Stomach (tissue), 9 donors: ENCODE data around the gene LMTK2. TPM values are rescaled to one million over a fixed set of nuclear protein-coding genes. Genes with fewer than 3 reads are reported as not detected.
A peak's percentile ranks its signal among the peaks of the same experiment; 100 is the strongest.

Experiments used
- DNase-seq, 2 donors: peaks; one replicate each; pipeline versions ENCODE4 v3.0.0 to v3.0.0-alpha.2; 2013 to 2019
- H3K27ac ChIP-seq, 5 donors: fragments of 200-600 bp in 4 of 5; sonication (generic) in 4 of 5; one replicate each; pipeline ENCODE4 v1.5.1; 2013 to 2019; ENCODE audit warnings: mild to moderate bottlenecking in 1 of 5, moderate library complexity in 1 of 5
- H3K27me3 ChIP-seq, 3 donors: fragments of 200-600 bp; sonication (generic); one replicate each; pipeline ENCODE4 v1.5.1; 2017 to 2019; ENCODE audit warnings: mixed run types in 1 of 3
- H3K36me3 ChIP-seq, 4 donors: fragments of 200-600 bp; sonication (generic); 1 replicate in 3 of 4; 2 replicates in 1 of 4; pipeline ENCODE4 v1.5.1; 2016 to 2019
- H3K4me1 ChIP-seq, 4 donors: fragments of 200-600 bp; sonication (generic); one replicate each; pipeline ENCODE4 v1.5.1; 2016 to 2019
- H3K4me3 ChIP-seq, 4 donors: fragments of 200-600 bp; sonication (generic) in 3 of 4; one replicate each; pipeline ENCODE4 v1.5.1; 2016 to 2019; ENCODE audit warnings: mild to moderate bottlenecking in 1 of 4
- H3K9me3 ChIP-seq, 4 donors: fragments of 200-600 bp; sonication (generic); one replicate each; pipeline ENCODE4 v1.5.1; 2016 to 2019
- CTCF ChIP-seq, 7 experiments: fragments of 450-650 bp in 4 of 7; fragments of 200-600 bp in 3 of 7; sonication (generic) in 3 of 7; IDR thresholded peaks; one replicate each; pipeline ENCODE4 v1.5.1; 2016 to 2019; ENCODE audit warnings: antibody characterized with exemption in 7 of 7, control low read depth in 2 of 7, mild to moderate bottlenecking in 1 of 7
- EP300 ChIP-seq: sonication (generic); formaldehyde crosslinking; IDR thresholded peaks from one replicate; pipeline ENCODE4 v1.6.1; 2017; ENCODE audit warnings: antibody characterized with exemption
- POLR2A ChIP-seq, 4 donors: fragments of 450-650 bp; IDR thresholded peaks; one replicate each; pipeline ENCODE4 v1.6.1; 2016; ENCODE audit warnings: antibody characterized with exemption in 4 of 4, control low read depth in 2 of 4, mild to moderate bottlenecking in 1 of 4, moderate library complexity in 1 of 4
- POLR2AphosphoS5 ChIP-seq, 3 donors: sonication (generic); formaldehyde crosslinking; IDR thresholded peaks; one replicate each; pipeline ENCODE4 v1.6.1; 2016; ENCODE audit warnings: antibody characterized with exemption in 3 of 3
- WGBS, 5 donors: extraction: QIAGEN DNeasy Blood & Tissue Kit in 3 of 5; methylation state at CpG; one replicate each; pipeline versions ENCODE4 v1.1.5 to v1.1.7; 2013 to 2018; 5-methylcytosine and 5-hydroxymethylcytosine counted together
- intact Hi-C: fragments of 100-400 bp; cut with DNase I; formaldehyde crosslinking; loops from one replicate; pipeline ENCODE4 v1.15.1; 2023; ENCODE audit warnings: low total_unique reads
- polyA plus RNA-seq, 3 donors: library from polyadenylated mRNA; stranded (reverse); fragments of 200-250 nt; gene quantifications; one replicate each; pipeline ENCODE4 v1.2.3, GENCODE V29; 2013
- total RNA-seq, 5 donors: library from RNA; depleted of rRNA; stranded (reverse); fragments of >200 nt; gene quantifications; one replicate each; pipeline versions ENCODE4 v1.1.0 to v1.2.3, GENCODE V29; 2014 to 2016
- donor health status: healthy with polysubstance abuse.
- donor health status: Bipolar disorder and iron deficiency.
- donor health status: healthy.

The LMTK2 gene
- total and polyA plus RNA-seq, 8 donors, result 1.4 to 42.6 (median 19.3) TPM

- TF ChIP-seq EP300 (no peak), POLR2A (IDR thresholded peaks at IDR 0.05) (no peak), CTCF (IDR thresholded peaks at IDR 0.05) (no peak), POLR2AphosphoS5 (IDR thresholded peaks at IDR 0.05) (peak in 2 of 3 donors; percentile 53 to 73)
- 28 to 41% (median 33%) methylated on average over 11 of the region's 11 CpGs for WGBS, 5 donors
- Histone ChIP-seq H3K4me1 (peaks cover 33 to 53% (median 42%) of the 10 kb centered on the region in 4 donors), H3K4me3 (peak overlapping the region in 1 of 4 donors; percentile 33), H3K36me3 (no peaks in the 10 kb centered on the region), H3K27me3 (no peaks in the 10 kb centered on the region), H3K27ac (peak overlapping the region in 4 of 5 donors; percentile 46 to 82 (median 58)), H3K9me3 (no peaks in the 10 kb centered on the region)
- DNase-seq, result peak; percentile 71 to 85
- intact Hi-C loops, result no loop called here
Observed at GRCh38 chr7:98110249-98111022, 3.8 kb downstream of the LMTK2 start.

- no peaks in the 10 kb centered on the region for H3K9me3 ChIP-seq
- H3K4me3 ChIP-seq, result no peak overlapping the region
- H3K27me3 ChIP-seq, result no peaks in the 10 kb centered on the region
- H3K36me3 ChIP-seq, result no peaks in the 10 kb centered on the region
- no peak for DNase-seq
- intact Hi-C loops, result no loop called here
- no peak for TF ChIP-seq POLR2A (IDR thresholded peaks at IDR 0.05)
- TF ChIP-seq POLR2AphosphoS5 (IDR thresholded peaks at IDR 0.05), result no peak
- TF ChIP-seq CTCF (IDR thresholded peaks at IDR 0.05), result no peak
- TF ChIP-seq EP300, result no peak
- no peak overlapping the region for H3K27ac ChIP-seq
- 72 to 86% (median 72%) methylated on average over 4 of the region's 4 CpGs for WGBS, 5 donors
- H3K4me1 ChIP-seq, result peaks cover 37 to 68% (median 47%) of the 10 kb centered on the region in 4 donors
Observed at GRCh38 chr7:98112077-98112476, 5.4 kb downstream of the LMTK2 start.

GRCh38 chr7:98115746-98116525 is 9.3 kb downstream of the LMTK2 start:
- Histone ChIP-seq H3K27ac (no peak overlapping the region), H3K27me3 (no peaks in the 10 kb centered on the region), H3K9me3 (no peaks in the 10 kb centered on the region), H3K4me3 (no peak overlapping the region), H3K36me3 (no peaks in the 10 kb centered on the region), H3K4me1 (peaks cover 9 to 57% (median 29%) of the 10 kb centered on the region in 4 donors)
- TF ChIP-seq POLR2AphosphoS5 (IDR thresholded peaks at IDR 0.05), result no peak
- no peak for TF ChIP-seq CTCF (IDR thresholded peaks at IDR 0.05)
- no peak for TF ChIP-seq EP300
- no peak for TF ChIP-seq POLR2A (IDR thresholded peaks at IDR 0.05)
- intact Hi-C loops, result no loop called here
- 92 to 97% (median 95%) methylated on average over 10 of the region's 10 CpGs for WGBS, 5 donors
- DNase-seq, result no peak

GRCh38 chr7:98116656-98117461 is 10.2 kb downstream of the LMTK2 start:
- Histone ChIP-seq H3K9me3 (no peaks in the 10 kb centered on the region), H3K4me1 (peaks cover 0 to 47% (median 23%) of the 10 kb centered on the region in 4 donors), H3K27me3 (no peaks in the 10 kb centered on the region), H3K4me3 (no peak overlapping the region), H3K27ac (no peak overlapping the region), H3K36me3 (no peaks in the 10 kb centered on the region)
- no peak for TF ChIP-seq CTCF (IDR thresholded peaks at IDR 0.05)
- TF ChIP-seq POLR2A (IDR thresholded peaks at IDR 0.05), result no peak
- TF ChIP-seq POLR2AphosphoS5 (IDR thresholded peaks at IDR 0.05), result no peak
- no peak for TF ChIP-seq EP300
- peak in 1 of 2 donors; percentile 25 for DNase-seq
- 46 to 57% (median 49%) methylated on average over 7 of the region's 7 CpGs for WGBS, 5 donors
- intact Hi-C loops, result no loop called here
